Measurements from ENCODE around the gene DCTN3. TPM values are rescaled to one million over a fixed set of nuclear protein-coding genes. Genes with fewer than 3 reads are reported as not detected.

DCTN3 gene
- total RNA-seq, 1 donor from 2014 or later, result 92.7 TPM

GRCh38 chr9:34662526-34663302, 42.4 kb upstream of the DCTN3 start, which contains the start of gene CCL27:
CCL27 (minus strand) TSS chr9:34662657; CDS start chr9:34662633, 24 bp downstream.
- TF ChIP-seq CTCF (IDR thresholded peaks at IDR 0.05; ENCODE audit: insufficient read depth, low read length, poor library complexity, severe bottlenecking), result no peak
- Histone ChIP-seq H3K36me3 (ENCODE audit: control insufficient read depth, insufficient read depth, low read length) (no peaks in the 10 kb centered on the region), H3K27me3 (ENCODE audit: control insufficient read depth, insufficient read depth, low read length) (no peaks in the 10 kb centered on the region), H3K4me3 (ENCODE audit: low read depth, low read length) (no peak within 1 kb of the TSS)
- no peak for DNase-seq (ENCODE audit: low read depth)

- DNase-seq (ENCODE audit: low read depth), result peak; percentile 45
- TF ChIP-seq CTCF (IDR thresholded peaks at IDR 0.05; ENCODE audit: insufficient read depth, low read length, poor library complexity, severe bottlenecking), result no peak
- H3K36me3 ChIP-seq (ENCODE audit: control insufficient read depth, insufficient read depth, low read length), result no peaks in the 10 kb centered on the region
- no peak overlapping the region for H3K4me3 ChIP-seq (ENCODE audit: low read depth, low read length)
- H3K27me3 ChIP-seq (ENCODE audit: control insufficient read depth, insufficient read depth, low read length), result no peaks in the 10 kb centered on the region
Measured at GRCh38 chr9:34659592-34660253, 39.4 kb upstream of the DCTN3 start.

- H3K4me3 ChIP-seq (ENCODE audit: low read depth, low read length), result no peak overlapping the region
- H3K36me3 ChIP-seq (ENCODE audit: control insufficient read depth, insufficient read depth, low read length), result no peaks in the 10 kb centered on the region
- TF ChIP-seq CTCF (IDR thresholded peaks at IDR 0.05; ENCODE audit: insufficient read depth, low read length, poor library complexity, severe bottlenecking), result no peak
- DNase-seq (ENCODE audit: low read depth), result no peak
- no peaks in the 10 kb centered on the region for H3K27me3 ChIP-seq (ENCODE audit: control insufficient read depth, insufficient read depth, low read length)
Measured at GRCh38 chr9:34658461-34658860, 38.2 kb upstream of the DCTN3 start.

DNA sequence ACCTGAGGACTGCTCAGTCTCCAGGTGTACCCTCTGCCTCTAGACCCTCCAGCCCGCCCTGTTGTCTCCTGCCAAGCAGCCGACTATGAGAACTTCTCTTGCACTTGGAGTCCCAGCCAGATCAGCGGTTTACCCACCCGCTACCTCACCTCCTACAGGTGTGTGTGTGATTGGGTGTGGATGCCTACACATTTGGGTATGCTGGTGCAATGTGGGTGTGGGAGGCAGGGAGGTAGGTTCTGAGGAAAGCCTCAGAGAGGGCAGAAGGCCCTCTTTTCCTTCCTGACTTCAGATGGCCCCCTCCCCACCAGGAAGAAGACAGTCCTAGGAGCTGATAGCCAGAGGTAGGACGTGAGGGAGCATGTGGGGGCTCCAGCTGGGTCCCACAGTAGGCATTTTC, 36.7 kb upstream of the DCTN3 start:
- H3K27me3 ChIP-seq (ENCODE audit: control insufficient read depth, insufficient read depth, low read length), result no peaks in the 10 kb centered on the region
- DNase-seq (ENCODE audit: low read depth), result no peak
- no peak for TF ChIP-seq CTCF (IDR thresholded peaks at IDR 0.05; ENCODE audit: insufficient read depth, low read length, poor library complexity, severe bottlenecking)
- no peak overlapping the region for H3K4me3 ChIP-seq (ENCODE audit: low read depth, low read length)
- no peaks in the 10 kb centered on the region for H3K36me3 ChIP-seq (ENCODE audit: control insufficient read depth, insufficient read depth, low read length)

GRCh38 chr9:34655394-34655793, 35.1 kb upstream of the DCTN3 start:
- no peak for DNase-seq (ENCODE audit: low read depth)
- H3K4me3 ChIP-seq (ENCODE audit: low read depth, low read length), result no peak overlapping the region
- no peaks in the 10 kb centered on the region for H3K27me3 ChIP-seq (ENCODE audit: control insufficient read depth, insufficient read depth, low read length)
- TF ChIP-seq CTCF (IDR thresholded peaks at IDR 0.05; ENCODE audit: insufficient read depth, low read length, poor library complexity, severe bottlenecking), result no peak
- H3K36me3 ChIP-seq (ENCODE audit: control insufficient read depth, insufficient read depth, low read length), result no peaks in the 10 kb centered on the region

Measured in kidney epithelial cell (primary cell).